HepG2 (cell line): Measurements from ENCODE around the gene TLR6. TPM values are rescaled to one million over a fixed set of nuclear protein-coding genes. Genes with fewer than 3 reads are reported as not detected.
A peak's percentile ranks its signal among the peaks of the same experiment; 100 is the strongest.

ENCODE experiments used
- BCL3 ChIP-seq: sonication (generic); formaldehyde crosslinking; IDR thresholded peaks from 2 replicates; pipeline ENCODE4 v1.5.1; 2020; ENCODE audit warnings: mild to moderate bottlenecking, missing genetic modification reagents, moderate library complexity
- DMAP1 ChIP-seq: IDR thresholded peaks from 2 replicates; pipeline ENCODE4 v1.6.1; 2016
- E2F5 ChIP-seq: sonication (generic); formaldehyde crosslinking; conservative IDR thresholded peaks from 2 replicates; pipeline ENCODE4 v1.4.0; 2020; ENCODE audit warnings: missing genetic modification reagents
- GFI1 ChIP-seq: sonication (generic); formaldehyde crosslinking; IDR thresholded peaks from 2 replicates; pipeline ENCODE4 v1.5.0; 2020; ENCODE audit warnings: missing genetic modification reagents, mild to moderate bottlenecking, borderline replicate concordance
- KMT2A ChIP-seq: sonication (generic); formaldehyde crosslinking; IDR thresholded peaks from 2 replicates; pipeline ENCODE4 v1.4.0; 2020; ENCODE audit warnings: missing genetic modification reagents
- MAZ ChIP-seq, 2 experiments: sonication (generic) in 1 of 2; formaldehyde crosslinking in 1 of 2; IDR thresholded peaks; 2 replicates each; pipeline versions ENCODE4 v1.5.0 to v1.6.1; 2012 to 2020; ENCODE audit warnings: low read depth in 2 of 2, mild to moderate bottlenecking in 2 of 2, borderline replicate concordance in 1 of 2, improper control_type of control experiment in 1 of 2, low read length in 1 of 2, missing genetic modification reagents in 1 of 2, moderate library complexity in 1 of 2
- MYC ChIP-seq: sonication (generic); formaldehyde crosslinking; IDR thresholded peaks from 2 replicates; pipeline ENCODE4 v1.9.0; 2021; ENCODE audit warnings: missing genetic modification reagents, borderline replicate concordance
- NFKB2 ChIP-seq: sonication (generic); formaldehyde crosslinking; IDR thresholded peaks from 2 replicates; pipeline ENCODE4 v1.4.0; 2020; ENCODE audit warnings: missing genetic modification reagents, borderline replicate concordance
- NKX3-1 ChIP-seq: sonication (generic); formaldehyde crosslinking; IDR thresholded peaks from 2 replicates; pipeline ENCODE4 v1.5.0; 2020; ENCODE audit warnings: missing genetic modification reagents
- PAX8 ChIP-seq: sonication (generic); formaldehyde crosslinking; IDR thresholded peaks from 2 replicates; pipeline ENCODE4 v1.8.0; 2022; ENCODE audit warnings: mild to moderate bottlenecking, missing genetic modification reagents, borderline replicate concordance
- PLRG1 ChIP-seq: fragments of 450-650 bp; conservative IDR thresholded peaks from 2 replicates; pipeline ENCODE4 v1.6.1; 2016
- POLR2A ChIP-seq, 2 experiments: IDR thresholded peaks; 2 replicates each; pipeline ENCODE4 v1.6.1; 2011; ENCODE audit warnings: low read depth in 2 of 2, low read length in 2 of 2, mild to moderate bottlenecking in 1 of 2, moderate library complexity in 1 of 2; ENCODE audit not compliant: insufficient read depth in 1 of 2
- PPARG ChIP-seq: conservative IDR thresholded peaks from 2 replicates; pipeline ENCODE4 v1.6.1; 2016; ENCODE audit warnings: missing biosample characterization, missing genetic modification reagents
- SKIL ChIP-seq: sonication (generic); formaldehyde crosslinking; IDR thresholded peaks from 2 replicates; pipeline ENCODE4 v1.8.0; 2022; ENCODE audit warnings: missing genetic modification reagents, mild to moderate bottlenecking, moderate library complexity, borderline replicate concordance
- SNAI1 ChIP-seq: sonication (generic); formaldehyde crosslinking; IDR thresholded peaks from 2 replicates; pipeline ENCODE4 v1.5.0; 2020; ENCODE audit warnings: mild to moderate bottlenecking, missing genetic modification reagents, borderline replicate concordance
- SP5 ChIP-seq: IDR thresholded peaks from 2 replicates; pipeline ENCODE4 v1.6.1; 2016; ENCODE audit warnings: low read depth, borderline replicate concordance
- TARDBP ChIP-seq: sonication (generic); formaldehyde crosslinking; IDR thresholded peaks from 2 replicates; pipeline ENCODE4 v1.8.0; 2022; ENCODE audit warnings: mild to moderate bottlenecking, missing genetic modification reagents
- ZBTB7A ChIP-seq: sonication (generic); formaldehyde crosslinking; IDR thresholded peaks from 2 replicates; pipeline ENCODE4 v1.8.0; 2022; ENCODE audit warnings: mild to moderate bottlenecking, missing genetic modification reagents
- ZGPAT ChIP-seq: IDR thresholded peaks from 2 replicates; pipeline ENCODE4 v1.6.1; 2016; ENCODE audit warnings: mild to moderate bottlenecking
- ZNF263 ChIP-seq: sonication (generic); formaldehyde crosslinking; IDR thresholded peaks from 2 replicates; pipeline ENCODE4 v1.4.0; 2020; ENCODE audit warnings: missing genetic modification reagents
- ZNF296 ChIP-seq: sonication (generic); formaldehyde crosslinking; conservative IDR thresholded peaks from 2 replicates; pipeline ENCODE4 v1.5.0; 2020; ENCODE audit warnings: mild to moderate bottlenecking, missing genetic modification reagents
- ZNF446 ChIP-seq: sonication (generic); formaldehyde crosslinking; IDR thresholded peaks from 2 replicates; pipeline ENCODE4 v1.5.0; 2020; ENCODE audit warnings: mild to moderate bottlenecking, missing genetic modification reagents
- ZNF543 ChIP-seq: sonication (generic); formaldehyde crosslinking; IDR thresholded peaks from 2 replicates; pipeline ENCODE4 v1.4.0; 2020; ENCODE audit warnings: mild to moderate bottlenecking, missing genetic modification reagents
- polyA plus RNA-seq, 8 experiments: library from polyadenylated mRNA; depleted of rRNA in 3 of 8; stranded (reverse) in 7 of 8; unstranded in 1 of 8; fragments of >200 nt; fragmentation: Illumina TruSeq in 4 of 8; extraction: Trizol in 4 of 8; gene quantifications; 2 replicates each; pipeline versions ENCODE4 v1.2.1 to v1.2.3, GENCODE V29; 2011 to 2016; ENCODE audit warnings: low read depth in 4 of 8, missing spikeins in 1 of 8, mixed read lengths in 1 of 8; ENCODE audit not compliant: insufficient read depth in 1 of 8
- total RNA-seq, 5 experiments: library from RNA; depleted of rRNA; stranded (reverse); fragments of >200 nt; fragmentation: Illumina TruSeq; extraction: Trizol; gene quantifications; 2 replicates each; pipeline ENCODE4 v1.2.3, GENCODE V29; 2016; ENCODE audit warnings: low read depth in 1 of 5

TLR6 gene
- total and polyA plus RNA-seq, 2 of the 13 experiments (the other 11 are each of a cell fraction or from before 2014, with no cell fraction given), result 0.33 to 0.71 TPM

GRCh38 chr4:38868059-38868960, 11.7 kb upstream of the TLR6 start (continued):
- TF ChIP-seq MYC (CRISPR knock-in tag) (peak; percentile 31; the same call in 1 of the 2 replicates), SKIL (CRISPR knock-in tag) (no peak), ZNF263 (CRISPR knock-in tag) (0 out of 2 replicates have a peak, but pooled peaks have one; percentile 52), DMAP1 (0 out of 2 replicates have a peak, but pooled peaks have one; percentile 29), PAX8 (CRISPR knock-in tag) (peak; percentile 85; the same call in 1 of the 2 replicates), GFI1 (CRISPR knock-in tag) (no peak), KMT2A (CRISPR knock-in tag) (peak; percentile 23; the same call in 1 of the 2 replicates), NFKB2 (0 out of 2 replicates have a peak, but pooled peaks have one; percentile 65), ZNF543 (CRISPR knock-in tag) (peak; percentile 72; the same call in 1 of the 2 replicates), POLR2A (IDR thresholded peaks at IDR 0.05; ENCODE audit: insufficient read depth in 1 of 2, low read depth in 2 of 2, low read length in 2 of 2) (peak; percentile 50 to 52; a peak in 3 of 4 replicates), PPARG (no peak), SP5 (CRISPR knock-in tag) (0 out of 2 replicates have a peak, but pooled peaks have one; percentile 38), TARDBP (peak; percentile 55; the same call in 1 of the 2 replicates), ZNF446 (CRISPR knock-in tag) (0 out of 2 replicates have a peak, but pooled peaks have one; percentile 19), PLRG1 (no peak), MAZ (IDR thresholded peaks at IDR 0.05; ENCODE audit: borderline replicate concordance, low read depth, low read length) (no peak), MAZ (CRISPR knock-in tag; IDR thresholded peaks at IDR 0.05; ENCODE audit: low read depth) (0 out of 2 replicates have a peak, but pooled peaks have one; percentile 19), SNAI1 (CRISPR knock-in tag) (0 out of 2 replicates have a peak, but pooled peaks have one; percentile 39), NKX3-1 (CRISPR knock-in tag) (0 out of 2 replicates have a peak, but pooled peaks have one; percentile 53), ZBTB7A (CRISPR knock-in tag) (0 out of 2 replicates have a peak, but pooled peaks have one; percentile 33), ZGPAT (CRISPR knock-in tag) (peak; percentile 52; the same call in 1 of the 2 replicates), E2F5 (0 out of 2 replicates have a peak, but pooled peaks have one; percentile 20), BCL3 (CRISPR knock-in tag) (0 out of 2 replicates have a peak, but pooled peaks have one; percentile 34), ZNF296 (CRISPR knock-in tag) (no peak)
